Activated CD8-positive, alpha-beta memory T cell treated with anti-CD3 and anti-CD28 coated beads, Interleukin-2, amount 50 U/mL, for 1 hour (primary cell): Measurements from ENCODE around the gene FSTL4.
"Not testable (repeated sequence)": the region's sequence is repeated elsewhere in the genome, so short reads cannot be mapped to it uniquely, and the experiment has no call there.

Source experiments
- DNase-seq: peaks from one replicate; pipeline ENCODE4 v3.0.0-alpha.2; 2020; ENCODE audit errors: extremely low read depth

Gene FSTL4

DNA sequence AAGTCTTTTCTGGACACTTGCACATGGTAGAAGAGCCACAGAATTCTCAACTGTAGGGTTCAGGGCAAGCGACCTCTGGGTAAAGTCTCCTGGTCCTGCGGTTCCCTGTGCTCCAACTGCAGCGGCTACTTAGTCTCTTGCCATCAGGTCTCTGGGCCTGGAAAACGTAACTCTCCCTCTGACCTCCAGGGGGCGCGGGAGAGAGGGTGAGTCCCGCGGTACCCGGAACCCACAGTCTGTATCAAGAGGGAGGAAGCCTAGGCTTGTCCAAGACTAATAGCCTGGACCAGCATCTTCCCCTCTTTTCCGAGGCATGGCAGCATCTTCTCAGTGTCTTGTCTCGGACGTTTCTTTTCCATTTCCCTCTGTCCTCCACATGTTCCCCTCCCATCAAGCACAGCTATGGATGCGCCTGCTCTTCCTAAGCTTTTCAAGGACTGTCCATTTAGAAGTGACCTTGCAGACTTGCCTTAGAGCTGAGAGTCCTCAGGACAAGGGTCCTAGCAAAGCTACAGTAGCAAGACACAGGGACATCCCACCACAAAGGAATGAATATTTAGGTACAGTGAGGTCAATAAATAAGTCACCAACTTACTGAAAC lies 59.3 kb downstream of the FSTL4 start:
- peak; percentile 5 for DNase-seq

GRCh38 chr5:133546500-133546899 lies 65.8 kb downstream of the FSTL4 start:
- DNase-seq, result no peak

DNA sequence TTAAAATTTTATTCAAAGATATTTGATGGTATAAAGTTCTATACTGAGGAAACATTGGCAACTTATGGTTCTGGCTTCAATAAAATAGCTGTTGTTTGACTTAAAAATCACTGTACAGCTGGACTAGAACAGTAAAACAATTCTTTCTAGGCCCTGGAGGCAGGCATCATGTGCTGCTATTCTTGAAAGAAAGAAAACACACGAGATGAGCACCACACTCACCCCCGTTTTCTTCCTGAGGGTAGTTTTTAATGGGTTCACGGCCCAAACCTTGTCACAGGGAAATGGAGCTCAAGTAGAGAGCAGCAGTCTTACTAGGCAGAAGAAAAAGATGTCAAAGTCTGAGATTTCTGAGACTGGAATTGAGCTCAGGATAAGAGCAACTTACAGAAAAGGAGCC lies 68.0 kb downstream of the FSTL4 start:
- no peak for DNase-seq

DNA sequence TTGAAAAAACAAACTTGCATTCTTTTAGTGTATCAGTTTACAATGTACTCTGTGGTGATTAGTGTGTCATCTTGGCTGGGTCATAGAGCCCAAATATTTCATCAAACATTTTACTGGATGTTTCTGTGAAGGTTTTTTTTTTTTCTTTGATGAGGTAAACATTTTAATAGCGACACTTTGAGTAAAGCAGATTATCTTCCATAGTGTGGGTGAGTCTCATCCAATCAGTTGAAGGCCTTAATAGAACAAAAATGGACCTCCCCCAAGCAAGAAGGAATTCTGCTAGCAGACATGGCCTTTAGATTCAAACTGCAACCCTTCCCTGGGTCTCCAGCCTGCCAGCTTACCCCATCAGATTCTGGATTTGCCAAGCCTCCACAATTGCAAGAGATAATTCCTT lies 72.5 kb downstream of the FSTL4 start:
- no peak for DNase-seq

- no peak for DNase-seq
Measured at GRCh38 chr5:133538718-133539117, 73.6 kb downstream of the FSTL4 start.

DNA sequence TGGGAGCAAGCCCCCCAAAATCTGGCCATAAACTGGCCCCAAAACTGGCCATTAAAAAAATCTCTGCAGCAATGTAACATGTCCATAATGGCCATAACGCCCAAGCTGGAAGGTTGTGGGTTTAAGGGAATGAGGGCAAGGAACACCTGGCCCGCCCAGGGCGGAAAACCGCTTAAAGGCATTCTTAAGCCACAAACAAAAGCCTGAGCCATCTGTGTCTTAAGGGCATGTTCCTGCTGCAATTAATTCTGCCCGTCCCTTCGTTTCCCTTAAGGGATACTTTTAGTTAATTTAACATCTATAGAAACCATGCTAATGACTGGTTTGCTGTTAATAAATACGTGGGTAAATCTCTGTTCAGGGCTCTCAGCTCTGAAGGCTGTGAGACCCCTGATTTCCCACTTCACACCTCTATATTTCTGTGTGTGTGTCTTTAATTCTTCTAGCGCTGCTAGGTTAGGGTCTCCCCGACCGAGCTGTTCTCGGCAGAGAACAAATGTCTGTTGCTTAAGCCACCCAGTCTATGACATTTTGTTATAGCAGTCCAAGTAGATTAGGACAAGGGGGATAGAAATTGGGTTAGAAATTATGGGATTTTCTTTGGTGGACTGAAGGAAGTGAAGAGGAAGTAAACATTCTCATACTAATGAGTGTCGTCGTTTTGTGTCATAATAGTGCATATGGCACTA lies 77.0 kb downstream of the FSTL4 start:
- DNase-seq, result not testable (repeated sequence)

DNA sequence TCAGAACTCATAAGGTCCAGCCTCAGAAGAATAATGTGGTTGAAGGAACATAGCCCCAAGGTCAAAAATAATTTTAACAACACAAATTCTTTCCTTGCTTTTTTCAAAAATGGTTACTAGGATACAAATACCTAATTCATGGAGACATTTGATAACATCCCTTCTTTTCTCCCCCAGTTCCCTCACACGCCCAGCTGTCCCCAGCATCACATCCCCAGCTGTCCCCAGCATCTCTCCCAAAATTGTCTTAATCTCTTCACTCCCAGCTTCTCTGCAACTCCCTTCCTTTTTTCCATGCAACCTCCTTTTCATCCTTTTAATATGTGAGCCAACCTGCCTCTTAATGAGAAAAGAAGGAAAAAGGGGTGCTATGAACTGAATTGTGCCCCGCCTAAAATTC lies 77.8 kb downstream of the FSTL4 start:
- no peak for DNase-seq

DNA sequence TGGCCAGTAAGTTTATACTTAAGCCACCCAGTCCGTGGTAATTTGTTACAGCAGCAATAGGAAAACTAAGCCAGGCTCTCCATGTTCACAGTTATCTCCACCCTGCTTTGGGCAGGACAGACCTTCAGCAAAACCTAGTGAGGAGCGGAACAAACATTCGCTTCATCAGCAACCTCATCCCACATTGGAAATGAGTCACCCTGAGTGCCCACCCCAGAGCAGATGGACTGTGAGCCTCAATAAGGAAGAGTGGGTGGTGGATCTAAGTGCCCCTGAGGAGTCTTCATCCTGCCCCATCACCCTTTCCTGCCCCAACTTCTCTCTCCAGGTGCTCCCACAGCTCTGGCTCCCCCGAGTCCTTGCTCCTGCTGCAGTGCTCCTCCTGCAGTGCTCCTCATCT lies 78.8 kb downstream of the FSTL4 start:
- no peak for DNase-seq

DNA sequence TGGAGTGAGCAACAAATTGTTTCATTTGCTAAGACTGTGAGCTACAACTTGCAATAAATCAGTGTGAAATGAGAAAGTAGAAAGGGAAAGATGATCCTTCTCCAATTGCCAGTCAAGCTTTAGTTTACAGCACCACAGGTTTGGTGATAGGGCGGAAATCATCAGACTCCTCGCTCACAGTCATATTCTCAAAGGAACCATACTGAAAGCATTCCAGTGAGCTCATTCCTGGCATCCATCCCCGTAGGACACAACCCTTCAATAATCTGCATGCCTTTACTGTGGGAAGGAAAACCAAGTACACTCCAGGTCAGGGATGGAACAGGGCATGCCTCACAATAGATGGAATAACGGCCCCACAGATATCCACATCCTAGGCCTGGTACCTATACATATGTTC lies 80.7 kb downstream of the FSTL4 start:
- no peak for DNase-seq

GRCh38 chr5:133531178-133531577 lies 81.2 kb downstream of the FSTL4 start:
- DNase-seq, result no peak

GRCh38 chr5:133530270-133530669 lies 82.1 kb downstream of the FSTL4 start:
- DNase-seq, result no peak

GRCh38 chr5:133528841-133529240 lies 83.5 kb downstream of the FSTL4 start:
- DNase-seq, result no peak

DNA sequence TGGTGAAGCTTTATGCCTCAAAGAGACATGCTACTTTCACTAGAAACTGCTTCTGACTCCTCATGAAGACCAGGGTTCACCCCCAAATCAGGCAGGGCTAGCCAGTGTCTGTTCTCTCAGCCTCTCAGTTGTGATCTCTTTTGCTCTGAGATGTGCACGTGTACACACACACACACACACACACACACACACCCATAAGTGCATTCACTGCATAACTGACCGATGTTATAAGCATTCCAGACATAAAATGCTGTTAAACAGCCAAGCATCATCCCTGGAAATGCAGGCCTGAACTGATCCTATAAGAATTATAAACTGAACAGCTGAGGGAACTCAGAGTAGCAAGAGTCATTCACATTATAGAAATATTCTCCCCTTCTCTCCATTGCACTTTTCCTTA lies 85.0 kb downstream of the FSTL4 start:
- no peak for DNase-seq

GRCh38 chr5:133526368-133526767 lies 86.0 kb downstream of the FSTL4 start:
- no peak for DNase-seq

DNA sequence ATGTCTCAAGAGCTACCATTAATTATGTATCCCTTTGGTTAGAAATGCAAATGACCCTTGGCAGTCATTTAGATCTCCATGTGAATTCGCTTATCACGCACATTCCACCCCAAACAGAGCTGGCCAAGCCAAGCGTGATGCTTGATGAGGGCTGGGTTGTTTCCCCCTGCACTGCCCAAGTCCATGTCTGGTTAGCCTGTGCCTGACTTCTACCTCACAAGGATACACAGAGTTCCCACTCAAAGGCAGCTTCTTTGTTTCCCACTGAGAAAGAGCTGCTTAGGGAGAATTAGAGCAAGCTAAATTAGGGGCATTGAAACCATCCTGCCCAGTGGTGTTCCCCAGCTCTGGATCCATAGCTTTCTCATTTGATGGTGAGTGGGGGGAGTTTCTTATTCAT lies 87.2 kb downstream of the FSTL4 start:
- no peak for DNase-seq

DNA sequence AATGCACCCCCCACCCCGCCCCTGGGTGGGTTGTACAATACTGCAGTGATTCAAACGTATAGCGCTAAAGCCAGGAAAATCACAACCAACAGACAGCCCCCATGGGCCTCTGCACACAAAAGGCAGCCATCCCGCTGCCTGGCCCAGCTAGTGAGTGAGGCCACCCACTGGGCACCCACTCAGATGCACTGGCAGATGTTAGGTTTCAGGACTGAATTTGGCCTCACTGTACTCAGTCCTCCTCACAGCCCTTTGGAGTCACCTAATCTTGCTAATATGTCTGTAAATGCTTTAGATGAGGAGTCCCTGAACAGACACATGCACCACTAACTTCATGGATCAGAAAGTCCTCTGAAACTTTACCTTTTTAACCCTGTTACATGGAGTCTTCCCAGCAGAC lies 87.7 kb downstream of the FSTL4 start:
- DNase-seq, result no peak

GRCh38 chr5:133523961-133524586 lies 88.3 kb downstream of the FSTL4 start:
- no peak for DNase-seq

GRCh38 chr5:133523013-133523658 lies 89.2 kb downstream of the FSTL4 start:
- DNase-seq, result no peak

DNA sequence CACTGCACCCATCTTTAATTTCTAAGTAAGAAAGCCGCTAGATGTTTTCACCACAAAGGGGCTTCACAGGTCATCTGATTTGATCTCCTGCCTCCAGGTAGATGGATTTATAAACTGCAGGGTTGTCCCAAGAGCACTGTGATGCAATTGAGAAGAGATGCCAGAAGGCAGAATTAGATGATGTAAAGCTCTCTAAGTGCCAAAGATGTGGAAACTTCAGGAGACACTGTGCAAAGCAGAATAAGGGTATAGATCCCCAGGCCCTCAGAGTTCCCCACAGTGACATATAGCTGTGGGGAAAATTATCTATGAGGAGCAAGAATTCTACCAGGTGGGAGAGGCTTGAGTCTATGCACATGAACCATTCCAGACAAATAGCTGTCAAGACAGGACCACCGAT lies 90.5 kb downstream of the FSTL4 start:
- no peak for DNase-seq

- no peak for DNase-seq
Measured at GRCh38 chr5:133520991-133521706, 91.2 kb downstream of the FSTL4 start.

DNA sequence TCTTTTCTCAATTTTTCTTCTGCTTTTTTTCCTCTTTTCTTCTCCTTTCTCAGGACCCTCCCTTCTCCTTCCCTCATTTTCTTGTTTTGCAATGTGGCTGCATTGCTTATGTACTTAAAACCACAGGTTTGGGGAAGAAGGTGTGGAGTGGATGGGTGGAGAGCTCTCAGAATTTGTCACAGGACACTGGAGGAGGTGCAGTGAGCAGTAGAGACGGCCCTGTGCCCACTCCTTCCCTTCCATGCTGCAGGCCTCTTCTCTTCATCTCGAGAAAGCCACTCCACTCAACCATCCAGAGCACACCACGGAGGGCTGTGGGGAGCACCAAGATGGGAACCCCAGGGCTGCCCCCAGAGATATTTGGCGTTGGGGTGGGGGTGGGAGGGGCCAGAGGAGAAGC lies 92.3 kb downstream of the FSTL4 start:
- DNase-seq, result no peak

- DNase-seq, result no peak
Measured at GRCh38 chr5:133519191-133519590, 93.2 kb downstream of the FSTL4 start.
